Stimulated activated CD8-positive, alpha-beta memory T cell treated with anti-CD3 and anti-CD28 coated beads, Interleukin-4, amount 100 ng/mL, for 1 hour (primary cell): Measurements from ENCODE around the gene CCDC30.
"Not testable (repeated sequence)": the region's sequence is repeated elsewhere in the genome, so short reads cannot be mapped to it uniquely, and the experiment has no call there.

Experiments
- DNase-seq, 2 donors: peaks; one replicate each; pipeline ENCODE4 v3.0.0-alpha.2; 2020; ENCODE audit warnings: low read depth in 2 of 2, low spot score in 1 of 2

Gene CCDC30

DNA sequence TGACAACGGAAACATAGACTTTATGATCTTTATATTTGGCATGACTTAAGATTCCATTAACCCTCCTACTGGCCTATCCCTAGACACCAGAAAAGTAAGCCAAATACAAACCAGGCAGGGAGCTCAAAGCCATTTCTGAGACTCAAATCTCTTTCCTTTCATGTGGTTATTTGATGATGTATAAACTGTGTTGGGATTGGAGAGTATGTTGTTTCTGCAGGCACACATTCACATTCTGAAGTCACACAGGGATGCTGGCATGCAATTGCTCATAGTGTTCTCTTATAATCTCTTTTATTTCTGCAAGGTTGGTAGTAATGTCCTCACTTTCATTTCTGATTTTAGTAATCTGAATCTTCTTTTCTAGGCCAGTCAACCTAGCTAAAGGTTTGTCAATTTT is 13.0 kb upstream of the CCDC30 start:
- DNase-seq: no peak

DNA sequence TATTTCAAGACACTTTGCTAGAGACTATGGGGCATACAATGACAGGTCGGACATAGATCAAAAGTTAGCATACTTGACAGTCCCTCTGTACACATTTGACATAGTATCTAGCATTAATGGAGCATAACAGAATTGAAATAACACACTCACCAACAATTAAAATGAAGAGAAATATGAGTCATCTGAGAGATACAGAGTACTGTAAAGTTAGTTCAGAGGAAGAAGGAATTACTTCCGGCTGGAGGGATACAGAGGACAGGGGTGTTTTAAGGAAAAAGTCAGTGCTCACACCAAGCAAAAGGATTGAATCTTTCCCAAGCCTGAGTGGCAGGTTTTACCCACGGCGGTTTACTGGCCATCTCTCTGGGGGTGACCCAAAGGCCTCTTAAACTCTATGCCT is 9.7 kb upstream of the CCDC30 start:
- no peak for DNase-seq

DNA sequence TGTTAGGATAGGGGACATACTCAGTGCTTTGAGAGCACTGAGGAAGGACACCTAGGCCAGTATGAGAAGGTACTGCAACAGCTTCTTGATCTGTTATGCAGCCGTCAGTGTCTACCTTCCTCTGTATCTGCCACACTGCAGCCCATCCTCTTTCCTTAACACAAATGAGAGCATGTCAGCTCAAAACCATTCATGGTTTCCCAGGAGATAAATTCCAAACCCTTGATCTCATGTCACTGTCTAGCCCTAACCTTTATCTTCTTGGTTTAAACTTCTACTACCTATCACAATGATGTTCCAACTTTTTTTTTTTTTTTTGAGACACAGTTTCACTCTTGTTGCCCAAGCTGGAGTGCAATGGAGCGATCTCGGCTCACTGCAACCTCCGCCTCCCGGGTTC is 8.7 kb upstream of the CCDC30 start:
- no peak for DNase-seq

DNA sequence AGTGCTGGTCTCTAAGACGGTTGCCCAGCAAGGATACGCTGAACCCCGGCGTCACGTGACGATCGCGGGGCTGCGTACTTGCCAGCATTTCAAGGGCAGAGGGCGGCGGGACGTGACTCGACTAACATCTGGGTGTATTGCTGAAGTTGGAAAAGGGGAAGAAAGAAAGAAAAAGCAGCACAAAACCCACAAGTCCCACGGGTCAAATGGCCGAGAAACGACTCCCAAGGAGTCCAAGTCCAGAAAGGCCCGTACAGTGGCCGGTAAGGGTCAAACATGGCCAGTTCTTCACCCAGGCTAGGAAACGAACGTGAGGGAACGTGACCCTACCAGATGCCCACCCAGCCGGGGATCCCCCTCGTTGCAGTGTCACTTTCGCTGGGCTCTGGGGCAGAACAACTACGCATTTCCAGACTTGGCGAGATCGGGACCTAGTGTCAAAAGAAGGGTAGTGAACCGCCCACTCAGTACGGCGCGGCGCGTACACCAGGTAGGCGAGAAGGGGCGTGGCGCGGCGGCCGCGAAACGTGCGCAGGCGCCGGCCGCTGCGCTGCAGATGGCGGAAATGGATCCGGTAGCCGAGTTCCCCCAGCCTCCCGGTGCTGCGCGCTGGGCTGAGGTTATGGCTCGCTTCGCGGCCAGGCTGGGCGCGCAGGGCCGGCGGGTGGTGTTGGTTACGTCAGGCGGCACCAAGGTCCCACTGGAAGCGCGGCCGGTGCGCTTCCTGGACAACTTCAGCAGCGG is 6.9 kb upstream of the CCDC30 start, which contains the start of the genes PPCS and ZMYND12:
PPCS (plus strand) TSS at position 534 of the 744 bp plus-strand sequence; CDS start at position 557, 23 bp downstream.
ZMYND12 (minus strand) TSS at position 13 of the 744 bp plus-strand sequence. CDS start 25 bp downstream, outside the sequence.
- peak; percentile 78 for DNase-seq

DNA sequence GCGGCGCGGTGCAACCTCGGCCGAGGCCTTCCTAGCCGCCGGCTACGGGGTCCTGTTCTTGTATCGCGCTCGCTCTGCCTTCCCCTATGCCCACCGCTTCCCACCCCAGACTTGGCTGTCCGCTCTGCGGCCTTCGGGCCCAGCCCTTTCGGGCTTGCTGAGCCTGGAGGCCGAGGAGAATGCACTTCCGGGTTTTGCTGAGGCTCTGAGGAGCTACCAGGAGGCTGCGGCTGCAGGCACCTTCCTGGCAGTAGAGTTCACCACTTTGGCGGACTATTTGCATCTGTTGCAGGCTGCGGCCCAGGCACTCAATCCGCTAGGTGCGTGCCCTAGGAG is 6.4 kb upstream of the CCDC30 start:
- DNase-seq: peak; percentile 11 to 25

DNA sequence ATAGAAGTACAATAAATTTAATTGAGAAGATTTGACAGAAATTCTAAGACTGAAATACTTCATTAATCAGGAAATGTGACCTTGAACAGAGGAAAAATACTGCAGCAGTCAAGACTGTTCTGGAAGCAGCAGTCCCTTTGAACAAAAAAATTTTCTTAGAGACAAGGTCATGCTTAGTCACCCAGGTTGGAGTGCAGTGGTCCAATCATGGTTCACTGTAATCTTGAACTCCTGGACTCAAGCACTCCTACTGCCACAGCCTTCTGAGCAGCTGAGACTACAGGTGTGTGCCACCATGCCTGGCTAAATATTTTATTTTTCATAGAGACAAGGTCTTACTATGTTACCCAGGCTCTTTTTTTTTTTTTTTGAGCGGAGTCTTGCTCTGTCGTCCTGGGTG is 1.9 kb upstream of the CCDC30 start:
- no peak for DNase-seq

DNA sequence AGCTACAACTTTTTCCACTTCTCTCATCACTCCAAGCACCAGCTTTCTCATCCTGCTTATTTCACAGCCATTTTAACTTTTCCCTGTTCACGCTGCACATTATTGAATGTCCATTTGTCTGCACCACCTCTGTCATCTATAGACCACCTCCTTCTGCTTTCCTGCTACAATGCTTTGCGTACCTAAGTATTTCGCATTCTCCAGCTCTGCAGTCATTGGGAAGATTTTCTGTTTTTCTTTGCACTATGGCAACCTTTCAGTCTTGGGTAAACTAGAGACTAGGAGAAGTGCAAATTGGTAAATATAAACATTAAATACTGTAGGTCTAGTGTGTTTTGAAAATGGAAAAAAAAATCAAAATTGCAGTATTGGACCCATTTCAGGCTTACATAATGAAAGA is 835 bp downstream of the CCDC30 start:
- no peak for DNase-seq

DNA sequence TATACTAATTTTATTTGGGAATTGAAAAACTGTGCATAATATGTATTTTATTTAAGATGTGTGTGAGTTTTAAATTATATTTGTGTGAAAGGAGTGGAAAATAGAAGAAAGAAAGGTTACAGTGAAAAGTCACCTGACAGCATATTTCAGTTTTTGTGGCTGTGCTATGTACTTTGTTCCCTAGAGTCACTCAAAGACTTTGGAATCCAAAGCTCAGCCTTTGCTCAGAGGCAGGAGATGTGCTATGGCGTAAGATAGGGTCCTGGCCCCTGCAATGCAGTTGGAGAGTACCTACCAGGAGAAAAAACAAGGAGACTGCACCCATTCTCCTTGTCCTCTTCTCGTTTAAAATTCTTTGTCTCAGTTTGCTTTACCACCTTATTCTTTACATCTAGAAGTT is 2.9 kb downstream of the CCDC30 start:
- no peak for DNase-seq

DNA sequence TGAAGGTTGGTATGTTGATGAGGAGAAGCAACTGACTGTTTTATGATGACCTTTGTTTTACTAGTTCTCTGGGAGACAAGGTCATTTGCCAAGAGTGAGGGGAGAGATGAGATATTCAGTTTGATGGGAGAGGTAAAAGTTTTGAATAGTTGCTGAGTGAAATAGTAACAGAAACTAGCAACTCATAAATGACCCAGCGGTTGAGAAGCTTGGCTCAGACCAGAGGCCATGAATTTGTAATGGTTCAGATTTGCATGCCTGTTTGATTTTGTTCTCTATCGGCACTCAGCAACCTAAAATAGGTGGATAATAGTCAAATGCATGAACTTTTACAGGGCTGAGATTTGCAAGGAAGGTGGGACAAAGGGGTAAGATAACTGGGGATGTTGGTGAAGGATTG is 6.6 kb downstream of the CCDC30 start:
- DNase-seq: no peak

DNA sequence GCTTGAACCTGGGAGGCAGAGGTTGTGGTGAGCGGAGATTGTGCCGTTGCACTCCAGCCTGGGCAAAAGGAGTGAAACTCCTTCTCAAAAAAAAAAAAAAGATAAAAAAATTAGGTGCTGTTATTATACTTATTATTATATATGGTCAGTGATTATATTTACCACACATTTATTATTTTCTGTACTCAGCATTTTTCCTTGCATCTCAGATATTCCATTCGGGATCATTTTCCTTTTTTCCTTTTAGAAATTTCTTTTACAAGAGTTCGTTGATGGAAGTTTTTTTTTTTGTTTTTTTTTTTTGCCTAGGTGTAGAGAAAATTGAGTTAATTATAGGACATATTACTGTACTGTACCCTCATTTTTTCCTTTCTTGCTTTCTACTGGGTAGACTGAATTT is 13.5 kb downstream of the CCDC30 start:
- DNase-seq: no peak

DNA sequence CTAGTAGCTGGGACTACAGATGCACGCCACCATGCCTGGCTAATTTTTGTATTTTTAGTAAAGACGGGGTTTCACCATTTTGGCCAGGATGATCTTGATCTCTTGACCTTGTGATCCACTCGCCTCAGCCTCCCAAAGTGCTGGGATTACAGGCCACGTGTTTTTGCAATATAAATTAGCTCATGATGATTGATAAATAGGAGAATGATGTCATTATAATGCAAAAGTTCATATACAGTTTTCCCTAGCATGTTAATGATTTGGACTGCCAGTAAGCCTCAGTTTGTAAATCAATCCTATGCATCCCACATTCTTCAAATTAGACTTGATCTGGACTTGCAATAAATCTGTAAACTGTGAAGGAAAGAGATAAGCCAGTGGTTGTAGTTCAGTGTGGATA is 14.3 kb downstream of the CCDC30 start:
- not testable (repeated sequence) for DNase-seq

DNA sequence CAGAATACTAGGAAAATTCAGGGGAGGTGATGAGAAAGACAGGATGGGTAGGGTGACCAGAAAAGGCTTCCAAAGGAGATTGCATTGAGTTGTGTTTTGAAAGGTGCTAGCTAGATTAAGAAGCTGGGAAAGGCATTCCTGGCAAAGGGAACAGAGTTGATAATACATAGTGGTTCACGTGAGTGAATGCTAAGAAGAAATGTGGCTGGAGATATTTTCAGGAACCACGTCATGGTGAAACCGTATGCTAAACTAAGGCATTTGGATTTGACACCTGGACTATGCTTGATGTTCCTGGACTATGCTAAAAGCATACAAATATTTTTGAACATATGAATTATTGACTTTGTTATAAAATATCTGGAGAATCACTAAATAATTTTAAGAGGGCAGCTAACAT is 14.7 kb downstream of the CCDC30 start:
- no peak for DNase-seq

DNA sequence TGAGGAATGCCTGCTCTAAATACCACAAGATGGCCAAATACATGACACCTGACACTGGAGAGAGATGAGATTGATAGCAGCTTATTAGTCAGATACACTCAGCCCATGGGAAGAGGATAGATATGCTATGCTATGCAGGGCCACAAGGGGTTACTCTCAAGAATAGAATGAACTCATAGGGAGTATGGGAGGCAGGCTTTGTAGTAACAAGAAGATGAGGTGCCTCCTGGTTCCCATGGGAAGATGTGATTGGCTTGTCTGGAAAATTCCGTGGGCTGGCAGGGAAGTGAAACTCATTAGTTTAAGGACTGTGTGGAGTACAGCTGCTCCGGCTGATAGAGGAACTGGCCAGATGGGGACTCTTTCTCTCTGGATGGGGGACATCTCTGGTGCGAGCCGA is 16.5 kb downstream of the CCDC30 start:
- DNase-seq: no peak

DNA sequence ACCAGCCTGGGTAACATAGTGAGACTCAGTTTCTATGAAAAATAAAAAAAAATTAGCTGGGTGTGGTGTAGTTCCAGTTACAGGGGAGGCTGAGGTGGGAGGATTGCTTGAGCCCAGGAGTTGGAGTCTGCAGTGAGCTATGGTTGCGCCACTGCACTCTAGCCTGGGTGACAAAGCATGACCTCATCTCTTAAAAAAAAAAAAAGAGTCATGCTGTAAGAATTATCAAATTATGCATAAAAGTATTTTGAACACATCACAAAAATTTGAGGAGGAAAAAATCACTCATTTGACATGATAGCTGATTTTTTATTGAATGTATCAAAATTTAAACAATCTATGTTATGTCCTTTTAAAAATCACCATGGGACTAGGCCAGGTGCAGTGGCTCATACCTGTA is 17.8 kb downstream of the CCDC30 start:
- DNase-seq: no peak

DNA sequence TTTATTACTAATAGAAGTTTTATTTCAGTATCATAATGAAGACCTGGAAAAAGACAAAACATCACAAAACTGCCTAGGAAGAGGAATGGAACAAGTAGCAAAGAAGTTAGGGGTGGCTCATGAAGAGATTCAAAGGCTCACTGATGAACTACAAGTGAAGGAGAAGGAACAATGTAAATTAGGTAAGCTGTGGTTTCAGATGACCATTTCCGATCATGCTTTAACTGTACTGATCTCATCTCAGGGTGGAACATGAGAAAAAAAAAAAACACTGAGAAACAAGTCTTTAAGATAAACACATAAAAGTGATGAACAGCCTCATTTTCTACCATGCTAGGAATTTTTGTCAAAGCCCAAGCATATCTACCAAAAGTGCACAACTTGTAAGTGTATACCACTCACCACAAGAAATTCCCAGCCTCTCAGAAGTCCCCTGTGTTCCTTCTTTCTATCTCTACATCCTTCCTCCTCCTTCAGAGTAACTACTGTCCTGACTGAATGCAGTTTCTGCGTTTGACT is 19.6 kb downstream of the CCDC30 start:
- no peak for DNase-seq

DNA sequence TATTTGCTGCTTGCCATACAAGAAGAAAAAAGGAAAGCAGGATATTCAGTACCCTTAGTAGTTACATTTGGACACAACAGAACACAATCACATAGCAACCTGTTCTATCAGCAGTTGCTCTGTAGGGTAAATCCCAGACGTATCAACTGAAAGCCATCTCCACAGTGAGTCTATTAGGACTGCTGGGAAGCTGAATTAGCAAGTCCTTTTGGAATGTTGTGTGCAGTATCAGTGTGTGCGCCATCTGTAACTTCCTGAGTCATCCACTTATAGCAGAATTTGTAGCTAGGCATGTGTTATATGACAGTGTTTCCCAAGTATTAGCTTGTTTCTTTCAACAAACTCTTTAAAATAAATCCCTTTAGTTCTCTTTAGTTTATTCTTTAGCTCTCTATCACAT is 21.3 kb downstream of the CCDC30 start:
- no peak for DNase-seq

DNA sequence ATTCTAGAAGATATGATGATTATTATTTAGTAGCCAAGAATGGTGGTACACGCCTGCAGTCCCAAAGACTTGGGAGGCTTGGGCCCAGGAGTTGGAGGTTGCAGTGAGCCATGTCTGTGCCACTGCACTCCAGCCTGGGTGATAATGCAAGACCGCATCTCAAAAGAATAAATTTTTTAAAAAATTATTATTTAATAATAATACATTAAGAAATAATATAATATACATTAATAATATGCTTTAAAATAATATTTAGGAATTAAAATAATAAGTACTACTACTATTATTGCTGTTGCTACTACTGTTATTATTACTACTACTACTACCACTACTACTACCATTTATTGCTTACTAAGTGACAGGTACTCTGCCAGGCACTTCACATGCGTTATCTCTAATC is 27.2 kb downstream of the CCDC30 start:
- DNase-seq: no peak

DNA sequence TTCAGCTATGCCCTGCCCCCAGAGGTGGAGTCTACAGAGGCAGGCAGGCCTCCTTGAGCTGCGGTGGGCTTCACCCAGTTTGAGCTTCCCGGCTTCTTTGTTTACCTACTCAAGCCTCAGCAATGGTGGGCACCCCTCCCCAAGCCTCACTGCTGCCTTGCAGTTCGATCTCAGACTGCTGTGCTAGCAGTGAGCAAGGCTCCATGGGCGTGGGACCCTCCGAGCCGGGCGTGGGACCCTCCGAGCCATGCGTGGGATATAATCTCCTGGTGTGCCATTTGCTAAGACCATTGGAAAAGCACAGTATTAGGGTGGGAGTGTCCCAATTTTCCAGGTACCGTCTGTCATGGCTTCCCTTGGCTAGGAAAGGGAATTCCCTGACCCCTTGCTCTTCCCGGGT is 38.9 kb downstream of the CCDC30 start:
- DNase-seq: not testable (repeated sequence)

DNA sequence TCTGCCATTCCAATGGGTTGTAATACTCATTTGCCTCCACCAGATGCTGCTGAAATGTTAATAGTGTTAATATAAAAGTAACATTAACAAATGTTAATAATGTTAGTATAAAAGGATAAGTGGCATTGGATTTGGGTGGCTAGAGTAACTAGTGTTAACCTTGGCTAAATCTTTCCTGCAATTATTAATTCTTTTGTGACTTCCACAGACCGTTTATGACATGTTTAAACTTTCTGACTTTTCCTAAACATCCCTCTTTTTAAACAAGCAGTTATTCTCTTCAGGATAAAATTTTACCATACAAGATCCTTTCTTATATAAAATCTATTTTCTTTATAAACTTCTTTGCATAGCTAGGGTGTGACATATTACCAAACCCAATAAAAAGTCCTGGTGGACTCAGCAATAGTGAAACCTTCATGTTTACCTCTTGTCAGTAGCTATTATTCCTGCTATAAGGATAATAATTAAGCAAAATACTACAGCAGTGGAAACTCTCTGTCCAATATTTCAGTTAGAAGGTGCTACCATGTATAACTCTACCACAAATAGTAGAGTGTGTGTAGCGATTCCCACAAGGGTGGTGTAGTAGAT is 41.5 kb downstream of the CCDC30 start:
- DNase-seq: no peak

DNA sequence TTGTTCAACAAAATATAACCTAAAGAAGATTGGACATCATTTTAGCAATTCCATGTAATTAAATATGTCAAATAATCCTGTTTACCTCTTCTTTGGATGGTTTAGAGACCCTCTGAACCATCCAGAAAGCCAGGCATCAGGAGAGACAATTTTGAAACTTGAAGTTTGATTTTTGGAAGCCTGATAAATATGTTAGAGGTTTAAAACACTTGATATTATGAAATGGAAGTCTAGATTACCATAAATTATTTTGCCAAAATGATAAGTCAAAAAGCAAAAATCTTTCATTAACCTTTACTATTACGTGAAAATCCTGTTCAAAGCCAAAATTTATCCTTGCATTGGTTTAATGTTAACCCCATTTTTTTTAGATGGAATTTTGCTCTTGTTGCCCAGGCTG is 43.5 kb downstream of the CCDC30 start:
- no peak for DNase-seq

DNA sequence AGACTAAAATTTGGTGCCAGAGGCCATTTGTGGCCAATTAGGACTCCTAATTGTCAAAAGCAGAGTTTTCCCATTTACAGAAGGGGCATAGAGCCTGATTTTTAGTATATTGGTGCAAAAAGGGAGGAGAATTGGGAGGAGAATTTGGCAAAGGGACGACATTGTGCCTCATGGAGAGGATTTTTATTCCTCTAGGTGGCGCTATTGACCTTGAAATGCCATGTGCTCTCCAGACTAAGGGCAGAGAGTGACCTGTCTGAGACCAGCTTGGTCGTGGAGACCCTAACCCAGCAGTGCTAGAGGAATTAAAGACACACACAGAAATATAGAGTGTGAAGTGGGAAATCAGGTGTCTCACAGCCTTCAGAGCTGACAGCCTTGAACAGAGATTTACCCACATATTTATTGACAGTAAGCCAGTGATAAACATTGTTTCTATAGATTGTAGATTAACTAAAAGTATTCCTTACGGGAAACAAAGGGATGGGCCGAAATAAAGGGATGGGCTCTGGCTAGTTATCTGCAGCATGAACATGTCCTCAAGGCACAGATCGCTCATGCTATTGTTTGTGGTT is 48.6 kb downstream of the CCDC30 start:
- DNase-seq: not testable (repeated sequence)

DNA sequence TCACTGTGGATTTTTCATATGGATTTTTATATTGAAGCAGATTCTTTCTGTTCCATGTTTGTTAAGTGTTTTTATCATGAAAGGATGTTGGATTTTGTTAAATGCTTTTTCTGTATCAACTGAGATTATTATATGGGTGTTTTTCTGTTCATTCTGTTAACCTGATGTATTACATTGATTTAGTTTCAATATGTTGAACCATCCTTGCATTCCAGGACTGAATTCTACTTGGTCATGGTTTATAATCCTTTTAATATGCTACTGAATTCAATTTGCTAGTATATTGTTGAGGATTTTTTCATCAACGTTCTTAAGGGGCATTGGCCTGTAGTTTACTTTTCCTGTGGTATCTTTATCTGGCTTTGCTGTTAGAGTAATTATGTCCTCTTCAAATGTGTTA is 55.8 kb downstream of the CCDC30 start:
- no peak for DNase-seq
